PFSK-1 (cell line): ENCODE measurements around the gene PTDSS2.

Experiments used
- FOXP2 ChIP-seq: optimal IDR thresholded peaks from 2 replicates; pipeline ENCODE3; 2011; ENCODE audit warnings: borderline replicate concordance, control low read depth, inconsistent platforms; ENCODE audit not compliant: insufficient read depth; ENCODE audit errors: extremely low read length, extremely low read depth
- POLR2AphosphoS5 ChIP-seq: IDR thresholded peaks from 2 replicates; pipeline ENCODE4 v1.6.1; 2012; ENCODE audit warnings: low read depth, mild to moderate bottlenecking, control low read depth, low read length, moderate library complexity
- SIN3A ChIP-seq: IDR thresholded peaks from 2 replicates; pipeline ENCODE4 v1.6.1; 2012; ENCODE audit warnings: mild to moderate bottlenecking, low read length, moderate library complexity, borderline replicate concordance; ENCODE audit not compliant: insufficient read depth
- TAF1 ChIP-seq: IDR thresholded peaks from 2 replicates; pipeline ENCODE4 v1.6.1; 2012; ENCODE audit warnings: low read length, control low read depth, borderline replicate concordance; ENCODE audit not compliant: insufficient read depth
- TF ChIP-seq, protein P1 (sequence below), 2 experiments: IDR thresholded peaks; 2 replicates each; pipeline versions ENCODE4 v1.6.1 to v1.8.0; 2011 to 2012; ENCODE audit warnings: low read depth in 2 of 2, low read length in 2 of 2, control low read depth in 1 of 2, inconsistent platforms in 1 of 2, mild to moderate bottlenecking in 1 of 2, moderate library complexity in 1 of 2; ENCODE audit not compliant: insufficient read depth in 1 of 2

The PTDSS2 gene

DNA sequence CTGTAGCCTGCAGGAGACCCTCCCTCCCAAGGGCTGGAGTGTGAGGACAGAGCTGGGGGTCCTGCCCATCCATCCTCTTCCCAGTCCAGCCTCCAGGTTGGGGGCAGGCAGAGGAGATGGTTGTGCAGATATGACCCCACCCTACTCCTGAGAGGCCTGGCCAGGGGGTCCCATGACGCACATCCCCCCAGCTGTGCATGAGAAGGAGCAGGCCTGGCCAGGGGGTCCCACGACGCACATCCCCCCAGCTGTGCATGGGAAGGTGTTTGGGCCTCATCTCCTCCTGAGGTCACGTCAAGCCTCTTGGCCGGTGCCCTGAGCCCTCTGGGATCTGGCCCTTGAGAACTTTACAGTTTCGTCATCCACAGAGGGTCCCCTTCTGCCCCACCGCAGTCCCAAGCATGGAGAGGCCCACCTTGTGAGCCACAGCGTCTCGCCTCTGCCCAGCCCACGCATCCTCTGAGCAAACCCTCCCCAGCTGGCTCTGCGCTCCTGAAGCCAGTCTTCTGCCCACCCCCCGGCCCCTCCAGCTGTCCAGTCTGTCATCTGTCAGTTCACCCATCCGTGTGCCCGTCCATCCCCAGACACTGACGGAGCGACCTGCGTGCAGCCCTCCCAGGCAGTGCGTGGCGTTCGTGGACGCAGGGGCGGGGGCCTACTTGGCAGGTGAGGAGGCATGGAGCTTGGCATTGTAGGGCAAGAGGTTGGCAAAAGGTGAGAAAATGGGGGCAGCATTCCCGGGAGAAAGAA lies 10.6 kb upstream of the PTDSS2 start:
- TF ChIP-seq SIN3A = no peak
- TF ChIP-seq POLR2AphosphoS5 = no peak
- TF ChIP-seq TAF1 = no peak
- TF ChIP-seq, protein P1, sequence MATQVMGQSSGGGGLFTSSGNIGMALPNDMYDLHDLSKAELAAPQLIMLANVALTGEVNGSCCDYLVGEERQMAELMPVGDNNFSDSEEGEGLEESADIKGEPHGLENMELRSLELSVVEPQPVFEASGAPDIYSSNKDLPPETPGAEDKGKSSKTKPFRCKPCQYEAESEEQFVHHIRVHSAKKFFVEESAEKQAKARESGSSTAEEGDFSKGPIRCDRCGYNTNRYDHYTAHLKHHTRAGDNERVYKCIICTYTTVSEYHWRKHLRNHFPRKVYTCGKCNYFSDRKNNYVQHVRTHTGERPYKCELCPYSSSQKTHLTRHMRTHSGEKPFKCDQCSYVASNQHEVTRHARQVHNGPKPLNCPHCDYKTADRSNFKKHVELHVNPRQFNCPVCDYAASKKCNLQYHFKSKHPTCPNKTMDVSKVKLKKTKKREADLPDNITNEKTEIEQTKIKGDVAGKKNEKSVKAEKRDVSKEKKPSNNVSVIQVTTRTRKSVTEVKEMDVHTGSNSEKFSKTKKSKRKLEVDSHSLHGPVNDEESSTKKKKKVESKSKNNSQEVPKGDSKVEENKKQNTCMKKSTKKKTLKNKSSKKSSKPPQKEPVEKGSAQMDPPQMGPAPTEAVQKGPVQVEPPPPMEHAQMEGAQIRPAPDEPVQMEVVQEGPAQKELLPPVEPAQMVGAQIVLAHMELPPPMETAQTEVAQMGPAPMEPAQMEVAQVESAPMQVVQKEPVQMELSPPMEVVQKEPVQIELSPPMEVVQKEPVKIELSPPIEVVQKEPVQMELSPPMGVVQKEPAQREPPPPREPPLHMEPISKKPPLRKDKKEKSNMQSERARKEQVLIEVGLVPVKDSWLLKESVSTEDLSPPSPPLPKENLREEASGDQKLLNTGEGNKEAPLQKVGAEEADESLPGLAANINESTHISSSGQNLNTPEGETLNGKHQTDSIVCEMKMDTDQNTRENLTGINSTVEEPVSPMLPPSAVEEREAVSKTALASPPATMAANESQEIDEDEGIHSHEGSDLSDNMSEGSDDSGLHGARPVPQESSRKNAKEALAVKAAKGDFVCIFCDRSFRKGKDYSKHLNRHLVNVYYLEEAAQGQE (IDR thresholded peaks at IDR 0.05; ENCODE audit: insufficient read depth in 1 of 2, low read depth in 2 of 2, low read length in 2 of 2) = no peak

DNA sequence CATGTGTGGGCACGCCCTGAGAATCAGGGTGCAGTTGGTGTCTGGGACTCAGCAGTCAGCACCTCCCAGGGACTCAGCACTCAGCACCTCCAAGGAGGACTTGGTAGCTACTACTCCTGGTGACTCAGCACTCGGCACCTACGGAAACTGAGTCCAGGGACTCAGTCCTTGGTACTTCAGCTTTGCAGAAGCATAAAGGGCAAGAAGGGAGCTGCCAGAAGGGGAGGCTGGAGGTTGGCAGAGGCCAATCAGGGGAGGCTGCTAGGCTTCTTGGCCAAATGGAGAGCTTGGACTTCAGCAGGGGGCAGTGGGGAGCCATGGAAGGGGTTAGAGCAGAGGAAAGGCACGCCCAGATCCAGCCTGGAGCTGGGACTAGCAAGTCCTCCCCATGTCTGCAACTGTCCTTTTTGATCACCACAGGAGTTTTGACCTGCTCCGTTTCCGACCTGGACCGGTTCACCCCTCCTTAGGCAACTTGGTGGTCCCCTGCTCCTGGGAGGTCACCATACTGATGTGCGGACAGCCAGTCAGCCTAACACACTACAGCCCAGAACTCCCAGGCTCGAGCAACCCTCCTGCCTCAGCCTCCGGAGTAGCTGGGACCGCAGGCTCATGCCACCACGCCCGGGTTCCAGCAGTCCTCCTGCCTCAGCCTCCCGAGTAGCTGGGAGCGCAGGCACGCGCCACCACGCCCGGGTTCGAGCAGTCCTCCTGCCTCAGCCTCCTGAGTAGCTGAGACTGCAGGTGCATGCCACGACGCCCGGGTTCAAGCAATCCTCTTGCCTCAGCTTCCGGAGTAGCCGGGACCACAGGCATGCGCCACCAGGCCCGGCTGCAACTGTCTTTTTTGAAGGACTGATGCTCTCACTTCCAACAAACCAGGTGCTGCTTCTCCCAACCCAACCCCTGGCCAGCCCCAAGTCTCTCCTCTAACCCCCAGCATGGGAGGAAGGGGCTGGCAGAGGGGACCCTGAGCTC lies 9.7 kb upstream of the PTDSS2 start:
- TF ChIP-seq SIN3A (no peak), POLR2AphosphoS5 (no peak), TAF1 (no peak), FOXP2 (no peak)
- TF ChIP-seq, protein P1 (IDR thresholded peaks at IDR 0.05; ENCODE audit: insufficient read depth in 1 of 2, low read depth in 2 of 2, low read length in 2 of 2) = no peak

DNA sequence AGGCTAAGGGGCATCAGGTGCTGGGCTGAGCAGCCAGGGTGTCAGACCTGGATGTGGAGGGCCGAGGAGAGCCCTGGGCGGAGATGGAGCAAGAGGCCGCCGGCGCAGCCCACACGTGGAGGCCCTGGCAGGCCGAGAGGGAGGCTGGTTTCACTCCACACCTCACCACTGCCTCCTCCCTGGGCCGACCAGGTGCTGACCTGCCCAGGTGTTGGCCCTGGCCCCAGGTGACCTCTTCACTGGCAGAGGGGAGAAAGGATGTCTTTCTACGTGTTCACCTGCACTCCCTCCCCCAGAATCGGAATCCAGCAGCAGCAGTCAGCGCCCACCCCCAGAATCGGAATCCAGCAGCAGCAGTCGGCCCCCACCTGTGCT lies 9.0 kb upstream of the PTDSS2 start:
- TF ChIP-seq FOXP2 = no peak
- no peak for TF ChIP-seq POLR2AphosphoS5
- TF ChIP-seq SIN3A = no peak
- TF ChIP-seq, protein P1 (IDR thresholded peaks at IDR 0.05; ENCODE audit: insufficient read depth in 1 of 2, low read depth in 2 of 2, low read length in 2 of 2) = no peak
- TF ChIP-seq TAF1 = no peak

DNA sequence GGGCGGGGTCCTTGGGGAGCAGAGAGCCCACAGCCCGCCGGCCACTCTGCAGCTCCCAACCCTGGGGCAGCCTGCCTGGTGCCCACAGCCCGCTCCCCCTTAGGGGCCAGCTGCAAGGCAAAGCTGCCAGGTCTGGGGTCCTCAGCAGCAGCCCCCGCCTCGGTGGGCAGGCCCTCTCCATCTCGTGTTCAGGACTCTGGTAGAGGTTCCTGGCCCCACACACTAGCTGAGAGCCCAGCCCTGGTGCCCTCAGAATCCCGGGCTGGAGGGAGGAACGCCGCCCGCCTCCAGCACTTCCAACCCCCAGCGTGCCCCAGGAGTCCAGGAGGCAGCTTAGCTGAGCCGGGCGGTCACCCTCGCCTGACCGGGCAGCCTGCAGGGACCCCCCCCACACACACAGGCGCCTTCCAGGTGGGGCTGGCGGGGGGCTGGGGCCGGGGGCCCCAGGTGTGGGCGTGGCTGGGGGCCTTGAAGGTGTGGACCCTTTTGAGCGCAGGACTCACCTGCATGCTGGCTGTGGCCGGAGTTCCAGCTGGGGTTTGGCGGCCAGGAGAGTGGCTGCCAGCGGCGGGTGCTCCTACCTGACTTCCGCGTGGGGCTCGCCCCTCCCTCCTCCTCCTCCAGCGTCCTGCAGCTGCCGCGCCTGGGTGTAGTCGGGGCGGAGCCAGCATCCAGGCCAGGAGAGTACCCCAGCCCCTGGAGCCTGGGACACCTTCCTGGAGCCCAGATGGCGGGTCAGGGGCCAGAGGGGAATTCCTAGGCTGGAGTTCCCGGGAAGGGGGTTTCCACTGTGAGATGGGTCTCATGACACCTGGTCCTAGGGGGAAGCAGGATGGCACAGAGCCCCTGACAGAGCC lies 8.4 kb upstream of the PTDSS2 start, which contains the start of gene ANO9:
Gene ANO9, minus strand, starts transcription at position 594 of the 857 bp plus-strand sequence. Its CDS starts 85 bp downstream, at position 509.
- no peak for TF ChIP-seq FOXP2
- TF ChIP-seq TAF1 = no peak
- TF ChIP-seq POLR2AphosphoS5 = no peak
- TF ChIP-seq, protein P1 (IDR thresholded peaks at IDR 0.05; ENCODE audit: insufficient read depth in 1 of 2, low read depth in 2 of 2, low read length in 2 of 2) = no peak
- TF ChIP-seq SIN3A = no peak
